NCI-H748 (cell line): ENCODE data around the gene AACS.
A peak's percentile ranks its signal among the peaks of the same experiment; 100 is the strongest.

ENCODE experiments used
- DNase-seq: peaks from one replicate; lab custom pipeline; 2025; ENCODE audit not compliant: unreplicated experiment; lab: John Stamatoyannopoulos, UW

Gene AACS

GRCh38 chr12:125183187-125184067 is 118.2 kb downstream of the AACS start:
- DNase-seq = peak; percentile 82

GRCh38 chr12:125184213-125184967 is 119.2 kb downstream of the AACS start:
- DNase-seq = peak; percentile 37

- DNase-seq = peak; percentile 42
Measured at GRCh38 chr12:125185311-125185739, 120.1 kb downstream of the AACS start.

- DNase-seq = peak; percentile 87
Measured at GRCh38 chr12:125185740-125186470, 120.7 kb downstream of the AACS start, which contains the start of gene TMEM132B. TSS of gene TMEM132B (plus strand) at chr12:125186386.

- DNase-seq = peak; percentile 78
Measured at GRCh38 chr12:125186471-125187147, 121.4 kb downstream of the AACS start.

- DNase-seq = peak; percentile 47
Measured at GRCh38 chr12:125187148-125187745, 122.0 kb downstream of the AACS start.

GRCh38 chr12:125187780-125188741 is 122.8 kb downstream of the AACS start:
- DNase-seq = peak; percentile 46

GRCh38 chr12:125189015-125189414 is 123.8 kb downstream of the AACS start:
- no peak for DNase-seq

- DNase-seq = no peak
Measured at GRCh38 chr12:125189502-125189901, 124.3 kb downstream of the AACS start.

- no peak for DNase-seq
Measured at GRCh38 chr12:125191361-125192087, 126.3 kb downstream of the AACS start.

GRCh38 chr12:125192690-125193221 is 127.5 kb downstream of the AACS start:
- DNase-seq = no peak
